ENCODE results near the gene MUC13.

The MUC13 gene

GRCh38 chr3:124972457-124972856, 37.9 kb upstream of the MUC13 start:
- Histone ChIP-seq H3K4me3 (ENCODE audit: control insufficient read depth in 1 of 7, extremely low read depth in 1 of 7, insufficient read depth in 4 of 7, low read depth in 2 of 7, low read length in 6 of 7) (no peak overlapping the region), H3K27me3 (replicated peaks in 2 of 5; ENCODE audit: control insufficient read depth in 4 of 5, insufficient read depth in 5 of 5, low read length in 4 of 5) (no peaks in the 10 kb centered on the region)
- POLR2A ChIA-PET, result no interaction called here

GRCh38 chr3:124969963-124970722, 35.6 kb upstream of the MUC13 start:
- no peaks in the 10 kb centered on the region for H3K27me3 ChIP-seq (replicated peaks in 2 of 5; ENCODE audit: control insufficient read depth in 4 of 5, insufficient read depth in 5 of 5, low read length in 4 of 5)
- DNase-seq, result no peak
- peaks cover 0 to 9% (median 3%) of the 10 kb centered on the region in 4 experiments for H3K4me1 ChIP-seq (ENCODE audit: control extremely low read depth in 1 of 4, control insufficient read depth in 4 of 4, insufficient read depth in 4 of 4, low read length in 3 of 4)
- over 99% methylated on average over 18 of the region's 18 CpGs for WGBS (ENCODE audit: insufficient coverage)
- peaks cover 0 to 9% (median 2%) of the 10 kb centered on the region in 4 experiments for H3K36me3 ChIP-seq (ENCODE audit: control insufficient read depth in 4 of 4, insufficient read depth in 4 of 4, low read length in 3 of 4)
- H3K27ac ChIP-seq (ENCODE audit: insufficient read depth in 1 of 2, low read depth in 1 of 2, low read length in 2 of 2, poor library complexity in 1 of 2, severe bottlenecking in 2 of 2), result no peak overlapping the region
- ChIA-PET CTCF (no interaction called here), POLR2A (no interaction called here)
- H3K9me3 ChIP-seq (ENCODE audit: control extremely low read depth in 1 of 5, control insufficient read depth in 4 of 5, insufficient read depth in 2 of 5, low read depth in 1 of 5, low read length in 4 of 5), result no peaks in the 10 kb centered on the region
- H3K4me3 ChIP-seq (ENCODE audit: control insufficient read depth in 1 of 7, extremely low read depth in 1 of 7, insufficient read depth in 4 of 7, low read depth in 2 of 7, low read length in 6 of 7), result no peak overlapping the region

More at GRCh38 chr3:124972457-124972856, 37.9 kb upstream of the MUC13 start:
- no peak for DNase-seq
- CTCF ChIA-PET, result interaction anchor here (0.6 to 1.3 kb wide), 3 partner anchors 10 to 73 kb away, joined by 3 read pairs; no protein-coding TSS in a partner anchor
- Histone ChIP-seq H3K36me3 (ENCODE audit: control insufficient read depth in 4 of 4, insufficient read depth in 4 of 4, low read length in 3 of 4) (peaks cover 0 to 9% (median 2%) of the 10 kb centered on the region in 4 experiments), H3K9me3 (ENCODE audit: control extremely low read depth in 1 of 5, control insufficient read depth in 4 of 5, insufficient read depth in 2 of 5, low read depth in 1 of 5, low read length in 4 of 5) (no peaks in the 10 kb centered on the region), H3K27ac (ENCODE audit: insufficient read depth in 1 of 2, low read depth in 1 of 2, low read length in 2 of 2, poor library complexity in 1 of 2, severe bottlenecking in 2 of 2) (no peak overlapping the region), H3K4me1 (ENCODE audit: control extremely low read depth in 1 of 4, control insufficient read depth in 4 of 4, insufficient read depth in 4 of 4, low read length in 3 of 4) (peaks cover 0 to 7% (median 2%) of the 10 kb centered on the region in 4 experiments)
- 96% methylated on average over 3 of the region's 3 CpGs for WGBS (ENCODE audit: insufficient coverage)

GRCh38 chr3:124969190-124969589, 34.6 kb upstream of the MUC13 start:
- Histone ChIP-seq H3K36me3 (ENCODE audit: control insufficient read depth in 4 of 4, insufficient read depth in 4 of 4, low read length in 3 of 4) (peaks cover 0 to 9% (median 2%) of the 10 kb centered on the region in 4 experiments), H3K9me3 (ENCODE audit: control extremely low read depth in 1 of 5, control insufficient read depth in 4 of 5, insufficient read depth in 2 of 5, low read depth in 1 of 5, low read length in 4 of 5) (no peaks in the 10 kb centered on the region), H3K27ac (ENCODE audit: insufficient read depth in 1 of 2, low read depth in 1 of 2, low read length in 2 of 2, poor library complexity in 1 of 2, severe bottlenecking in 2 of 2) (no peak overlapping the region), H3K4me1 (ENCODE audit: control extremely low read depth in 1 of 4, control insufficient read depth in 4 of 4, insufficient read depth in 4 of 4, low read length in 3 of 4) (peaks cover 0 to 9% (median 2%) of the 10 kb centered on the region in 4 experiments), H3K4me3 (ENCODE audit: control insufficient read depth in 1 of 7, extremely low read depth in 1 of 7, insufficient read depth in 4 of 7, low read depth in 2 of 7, low read length in 6 of 7) (no peak overlapping the region), H3K27me3 (replicated peaks in 2 of 5; ENCODE audit: control insufficient read depth in 4 of 5, insufficient read depth in 5 of 5, low read length in 4 of 5) (no peaks in the 10 kb centered on the region)
- CTCF ChIA-PET, result no interaction called here
- POLR2A ChIA-PET, result no interaction called here
- no peak for DNase-seq
- 84% methylated on average over 7 of the region's 8 CpGs for whole genome bisulfite sequencing (ENCODE audit: insufficient coverage)

- WGBS (ENCODE audit: insufficient coverage), result 94% methylated on average over 6 of the region's 10 CpGs
- CTCF ChIA-PET, result interaction anchor here (1.2 kb wide), 1 partner anchor 27 kb away, joined by 3 read pairs; no protein-coding TSS in a partner anchor
These were observed 33.4 kb upstream of the MUC13 start for GRCh38 chr3:124967964-124968363.

GRCh38 chr3:124966521-124967445, 32.2 kb upstream of the MUC13 start:
- H3K36me3 ChIP-seq (ENCODE audit: control insufficient read depth in 4 of 4, insufficient read depth in 4 of 4, low read length in 3 of 4), result peaks cover 0 to 9% (median 2%) of the 10 kb centered on the region in 4 experiments

More at GRCh38 chr3:124967964-124968363, 33.4 kb upstream of the MUC13 start:
- H3K27ac ChIP-seq (ENCODE audit: insufficient read depth in 1 of 2, low read depth in 1 of 2, low read length in 2 of 2, poor library complexity in 1 of 2, severe bottlenecking in 2 of 2), result no peak overlapping the region
- H3K27me3 ChIP-seq (replicated peaks in 2 of 5; ENCODE audit: control insufficient read depth in 4 of 5, insufficient read depth in 5 of 5, low read length in 4 of 5), result no peaks in the 10 kb centered on the region
- H3K4me1 ChIP-seq (ENCODE audit: control extremely low read depth in 1 of 4, control insufficient read depth in 4 of 4, insufficient read depth in 4 of 4, low read length in 3 of 4), result peaks cover 0 to 10% (median 5%) of the 10 kb centered on the region in 4 experiments
- POLR2A ChIA-PET, result no interaction called here
- H3K36me3 ChIP-seq (ENCODE audit: control insufficient read depth in 4 of 4, insufficient read depth in 4 of 4, low read length in 3 of 4), result peaks cover 0 to 9% (median 2%) of the 10 kb centered on the region in 4 experiments
- H3K4me3 ChIP-seq (ENCODE audit: control insufficient read depth in 1 of 7, extremely low read depth in 1 of 7, insufficient read depth in 4 of 7, low read depth in 2 of 7, low read length in 6 of 7), result no peak overlapping the region
- H3K9me3 ChIP-seq (ENCODE audit: control extremely low read depth in 1 of 5, control insufficient read depth in 4 of 5, insufficient read depth in 2 of 5, low read depth in 1 of 5, low read length in 4 of 5), result no peaks in the 10 kb centered on the region
- DNase-seq, result no peak

GRCh38 chr3:124965413-124965812, 30.9 kb upstream of the MUC13 start:
- Histone ChIP-seq H3K27ac (ENCODE audit: insufficient read depth in 1 of 2, low read depth in 1 of 2, low read length in 2 of 2, poor library complexity in 1 of 2, severe bottlenecking in 2 of 2) (no peak overlapping the region), H3K4me1 (ENCODE audit: control extremely low read depth in 1 of 4, control insufficient read depth in 4 of 4, insufficient read depth in 4 of 4, low read length in 3 of 4) (peaks cover 0 to 10% (median 5%) of the 10 kb centered on the region in 4 experiments), H3K36me3 (ENCODE audit: control insufficient read depth in 4 of 4, insufficient read depth in 4 of 4, low read length in 3 of 4) (peaks cover 0 to 4% (median 1%) of the 10 kb centered on the region in 4 experiments), H3K9me3 (ENCODE audit: control extremely low read depth in 1 of 5, control insufficient read depth in 4 of 5, insufficient read depth in 2 of 5, low read depth in 1 of 5, low read length in 4 of 5) (no peaks in the 10 kb centered on the region), H3K4me3 (ENCODE audit: control insufficient read depth in 1 of 7, extremely low read depth in 1 of 7, insufficient read depth in 4 of 7, low read depth in 2 of 7, low read length in 6 of 7) (no peak overlapping the region), H3K27me3 (replicated peaks in 2 of 5; ENCODE audit: control insufficient read depth in 4 of 5, insufficient read depth in 5 of 5, low read length in 4 of 5) (no peaks in the 10 kb centered on the region)
- CTCF ChIA-PET, result interaction anchor here (1.0 kb wide), 1 partner anchor 12 kb away, joined by 3 read pairs; no protein-coding TSS in a partner anchor
- no CpG with 5 or more reads among the region's 1 CpG for WGBS (ENCODE audit: insufficient coverage)
- no peak for DNase-seq
- POLR2A ChIA-PET, result no interaction called here

More at GRCh38 chr3:124966521-124967445, 32.2 kb upstream of the MUC13 start:
- no peaks in the 10 kb centered on the region for H3K9me3 ChIP-seq (ENCODE audit: control extremely low read depth in 1 of 5, control insufficient read depth in 4 of 5, insufficient read depth in 2 of 5, low read depth in 1 of 5, low read length in 4 of 5)
- 63% methylated on average over 6 of the region's 7 CpGs for WGBS (ENCODE audit: insufficient coverage)
- DNase-seq, result peak in 1 of 3 donors; percentile 24
- H3K27ac ChIP-seq (ENCODE audit: insufficient read depth in 1 of 2, low read depth in 1 of 2, low read length in 2 of 2, poor library complexity in 1 of 2, severe bottlenecking in 2 of 2), result no peak overlapping the region
- H3K27me3 ChIP-seq (replicated peaks in 2 of 5; ENCODE audit: control insufficient read depth in 4 of 5, insufficient read depth in 5 of 5, low read length in 4 of 5), result no peaks in the 10 kb centered on the region
- no peak overlapping the region for H3K4me3 ChIP-seq (ENCODE audit: control insufficient read depth in 1 of 7, extremely low read depth in 1 of 7, insufficient read depth in 4 of 7, low read depth in 2 of 7, low read length in 6 of 7)
- CTCF ChIA-PET, result interaction anchor here (1.0 to 1.2 kb wide), 3 partner anchors 15 to 31 kb away, joined by 3 read pairs; no protein-coding TSS in a partner anchor
- POLR2A ChIA-PET, result no interaction called here
- peaks cover 0 to 10% (median 5%) of the 10 kb centered on the region in 4 experiments for H3K4me1 ChIP-seq (ENCODE audit: control extremely low read depth in 1 of 4, control insufficient read depth in 4 of 4, insufficient read depth in 4 of 4, low read length in 3 of 4)

Measured in common myeloid progenitor, CD34-positive (primary cell).